HepG2 (cell line): ENCODE measurements around the gene CLEC16A. TPM values are rescaled to one million over a fixed set of nuclear protein-coding genes. Genes with fewer than 3 reads are reported as not detected.

Experiments used
- HNF4G ChIP-seq, 2 experiments: sonication (generic) in 1 of 2; formaldehyde crosslinking in 1 of 2; IDR thresholded peaks; 2 replicates each; pipeline versions ENCODE4 v1.4.0 to v1.6.1; 2011 to 2020; ENCODE audit warnings: borderline replicate concordance in 2 of 2, low read depth in 2 of 2, mild to moderate bottlenecking in 2 of 2, low read length in 1 of 2, missing genetic modification reagents in 1 of 2, moderate library complexity in 1 of 2
- HNRNPUL1 ChIP-seq: fragments of 200-400 bp; formaldehyde crosslinking; IDR thresholded peaks from 2 replicates; pipeline ENCODE4 v1.6.1; 2017; ENCODE audit warnings: low read depth, mild to moderate bottlenecking, low read length, moderate library complexity
- MIXL1 ChIP-seq: IDR thresholded peaks from 2 replicates; pipeline ENCODE4 v1.6.1; 2016
- PCBP1 ChIP-seq: fragments of 200-400 bp; formaldehyde crosslinking; IDR thresholded peaks from 2 replicates; pipeline ENCODE4 v1.6.1; 2017; ENCODE audit warnings: mild to moderate bottlenecking, low read depth, low read length, borderline replicate concordance
- RBFOX2 ChIP-seq: fragments of 200-400 bp; formaldehyde crosslinking; IDR thresholded peaks from 2 replicates; pipeline ENCODE4 v1.6.1; 2017; ENCODE audit warnings: low read depth, mild to moderate bottlenecking, low read length
- RFXANK ChIP-seq: IDR thresholded peaks from 2 replicates; pipeline ENCODE4 v1.6.1; 2016
- SALL2 ChIP-seq: sonication (generic); formaldehyde crosslinking; IDR thresholded peaks from 2 replicates; pipeline ENCODE4 v1.8.1; 2023; ENCODE audit warnings: mild to moderate bottlenecking, missing genetic modification reagents, inconsistent platforms
- SMAD1 ChIP-seq: sonication (generic); formaldehyde crosslinking; IDR thresholded peaks from 2 replicates; pipeline ENCODE4 v1.4.0; 2020; ENCODE audit warnings: missing genetic modification reagents, low read depth, mild to moderate bottlenecking, borderline replicate concordance
- ZBTB21 ChIP-seq: sonication (generic); formaldehyde crosslinking; IDR thresholded peaks from 2 replicates; pipeline ENCODE4 v1.4.0; 2020; ENCODE audit warnings: missing genetic modification reagents
- ZNF101 ChIP-seq: sonication (generic); formaldehyde crosslinking; IDR thresholded peaks from 2 replicates; pipeline ENCODE4 v1.4.0; 2020; ENCODE audit warnings: mild to moderate bottlenecking, low read depth, missing genetic modification reagents, borderline replicate concordance
- ZNF556 ChIP-seq: sonication (generic); formaldehyde crosslinking; IDR thresholded peaks from 2 replicates; pipeline ENCODE4 v1.4.0; 2020; ENCODE audit warnings: mild to moderate bottlenecking, missing genetic modification reagents, borderline replicate concordance
- ZNF652 ChIP-seq: IDR thresholded peaks from 2 replicates; pipeline ENCODE4 v1.6.1; 2016; ENCODE audit warnings: low read depth, borderline replicate concordance
- ZSCAN30 ChIP-seq: sonication (generic); formaldehyde crosslinking; IDR thresholded peaks from 2 replicates; pipeline ENCODE4 v1.5.0; 2020; ENCODE audit warnings: mild to moderate bottlenecking, missing genetic modification reagents
- polyA plus RNA-seq, 8 experiments: library from polyadenylated mRNA; depleted of rRNA in 3 of 8; stranded (reverse) in 7 of 8; unstranded in 1 of 8; fragments of >200 nt; fragmentation: Illumina TruSeq in 4 of 8; extraction: Trizol in 4 of 8; gene quantifications; 2 replicates each; pipeline versions ENCODE4 v1.2.1 to v1.2.3, GENCODE V29; 2011 to 2016; ENCODE audit warnings: low read depth in 4 of 8, missing spikeins in 1 of 8, mixed read lengths in 1 of 8; ENCODE audit not compliant: insufficient read depth in 1 of 8
- total RNA-seq, 5 experiments: library from RNA; depleted of rRNA; stranded (reverse); fragments of >200 nt; fragmentation: Illumina TruSeq; extraction: Trizol; gene quantifications; 2 replicates each; pipeline ENCODE4 v1.2.3, GENCODE V29; 2016; ENCODE audit warnings: low read depth in 1 of 5
- TF ChIP-seq, protein P1 (sequence below): sonication (generic); formaldehyde crosslinking; conservative IDR thresholded peaks from 2 replicates; pipeline ENCODE4 v1.8.0; 2022; ENCODE audit warnings: mild to moderate bottlenecking, moderate library complexity, missing genetic modification reagents
- TF ChIP-seq, protein P2 (sequence below): sonication (generic); formaldehyde crosslinking; IDR thresholded peaks from 2 replicates; pipeline ENCODE4 v1.8.1; 2023; ENCODE audit warnings: missing genetic modification reagents, mild to moderate bottlenecking, borderline replicate concordance
- TF ChIP-seq, protein P3 (sequence below): IDR thresholded peaks from 2 replicates; pipeline ENCODE4 v1.4.0; 2020; ENCODE audit warnings: mild to moderate bottlenecking, missing genetic modification reagents
- TF ChIP-seq, protein P4 (sequence below): sonication (generic); formaldehyde crosslinking; IDR thresholded peaks from 2 replicates; pipeline ENCODE4 v1.9.0; 2021; ENCODE audit warnings: mild to moderate bottlenecking, missing genetic modification reagents

CLEC16A gene
- total and polyA plus RNA-seq, 2 of the 13 experiments (the other 11 are each of a cell fraction or from before 2014, with no cell fraction given), result 8.5 to 10.3 TPM

DNA sequence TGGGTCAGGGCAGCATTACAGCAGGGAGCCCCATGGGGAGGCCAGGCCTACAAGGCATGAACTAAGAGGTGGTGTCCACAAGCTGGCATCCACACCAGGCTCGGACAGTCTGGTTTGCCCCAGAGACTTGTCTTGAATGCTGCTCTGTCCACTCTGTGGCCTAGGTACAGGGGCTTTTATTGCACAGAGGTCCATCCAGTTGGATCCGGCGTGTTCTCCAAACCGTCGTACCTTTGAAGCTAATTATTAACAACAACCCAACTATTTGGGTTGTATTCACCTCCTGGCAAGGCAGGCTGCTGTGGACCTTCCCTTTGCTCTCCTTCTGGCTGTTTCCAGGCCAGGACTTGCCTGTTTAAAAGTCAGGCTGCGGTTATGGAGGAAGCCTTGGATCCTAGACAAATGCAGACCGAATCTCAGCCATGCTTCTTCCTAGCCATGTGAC lies 123.4 kb downstream of the CLEC16A start (continued):
- TF ChIP-seq, protein P1, sequence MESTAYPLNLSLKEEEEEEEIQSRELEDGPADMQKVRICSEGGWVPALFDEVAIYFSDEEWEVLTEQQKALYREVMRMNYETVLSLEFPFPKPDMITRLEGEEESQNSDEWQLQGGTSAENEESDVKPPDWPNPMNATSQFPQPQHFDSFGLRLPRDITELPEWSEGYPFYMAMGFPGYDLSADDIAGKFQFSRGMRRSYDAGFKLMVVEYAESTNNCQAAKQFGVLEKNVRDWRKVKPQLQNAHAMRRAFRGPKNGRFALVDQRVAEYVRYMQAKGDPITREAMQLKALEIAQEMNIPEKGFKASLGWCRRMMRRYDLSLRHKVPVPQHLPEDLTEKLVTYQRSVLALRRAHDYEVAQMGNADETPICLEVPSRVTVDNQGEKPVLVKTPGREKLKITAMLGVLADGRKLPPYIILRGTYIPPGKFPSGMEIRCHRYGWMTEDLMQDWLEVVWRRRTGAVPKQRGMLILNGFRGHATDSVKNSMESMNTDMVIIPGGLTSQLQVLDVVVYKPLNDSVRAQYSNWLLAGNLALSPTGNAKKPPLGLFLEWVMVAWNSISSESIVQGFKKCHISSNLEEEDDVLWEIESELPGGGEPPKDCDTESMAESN, result 0 out of 2 replicates have a peak, but pooled peaks have one; percentile 40
- TF ChIP-seq RBFOX2 (no peak), ZNF556 (CRISPR knock-in tag) (no peak), ZBTB21 (CRISPR knock-in tag) (no peak), SALL2 (CRISPR knock-in tag) (no peak), PCBP1 (no peak), MIXL1 (CRISPR knock-in tag) (peak; percentile 73), RFXANK (CRISPR knock-in tag) (no peak), HNRNPUL1 (no peak), ZNF652 (CRISPR knock-in tag) (no peak), SMAD1 (CRISPR knock-in tag) (no peak), HNF4G (IDR thresholded peaks at IDR 0.05; ENCODE audit: borderline replicate concordance, low read depth, low read length) (no peak), HNF4G (CRISPR knock-in tag; IDR thresholded peaks at IDR 0.05; ENCODE audit: borderline replicate concordance, low read depth) (no peak), ZNF101 (CRISPR knock-in tag) (no peak), ZSCAN30 (CRISPR knock-in tag) (no peak)
- TF ChIP-seq, protein P2, sequence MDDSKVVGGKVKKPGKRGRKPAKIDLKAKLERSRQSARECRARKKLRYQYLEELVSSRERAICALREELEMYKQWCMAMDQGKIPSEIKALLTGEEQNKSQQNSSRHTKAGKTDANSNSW (CRISPR knock-in tag), result no peak
- TF ChIP-seq, protein P3, sequence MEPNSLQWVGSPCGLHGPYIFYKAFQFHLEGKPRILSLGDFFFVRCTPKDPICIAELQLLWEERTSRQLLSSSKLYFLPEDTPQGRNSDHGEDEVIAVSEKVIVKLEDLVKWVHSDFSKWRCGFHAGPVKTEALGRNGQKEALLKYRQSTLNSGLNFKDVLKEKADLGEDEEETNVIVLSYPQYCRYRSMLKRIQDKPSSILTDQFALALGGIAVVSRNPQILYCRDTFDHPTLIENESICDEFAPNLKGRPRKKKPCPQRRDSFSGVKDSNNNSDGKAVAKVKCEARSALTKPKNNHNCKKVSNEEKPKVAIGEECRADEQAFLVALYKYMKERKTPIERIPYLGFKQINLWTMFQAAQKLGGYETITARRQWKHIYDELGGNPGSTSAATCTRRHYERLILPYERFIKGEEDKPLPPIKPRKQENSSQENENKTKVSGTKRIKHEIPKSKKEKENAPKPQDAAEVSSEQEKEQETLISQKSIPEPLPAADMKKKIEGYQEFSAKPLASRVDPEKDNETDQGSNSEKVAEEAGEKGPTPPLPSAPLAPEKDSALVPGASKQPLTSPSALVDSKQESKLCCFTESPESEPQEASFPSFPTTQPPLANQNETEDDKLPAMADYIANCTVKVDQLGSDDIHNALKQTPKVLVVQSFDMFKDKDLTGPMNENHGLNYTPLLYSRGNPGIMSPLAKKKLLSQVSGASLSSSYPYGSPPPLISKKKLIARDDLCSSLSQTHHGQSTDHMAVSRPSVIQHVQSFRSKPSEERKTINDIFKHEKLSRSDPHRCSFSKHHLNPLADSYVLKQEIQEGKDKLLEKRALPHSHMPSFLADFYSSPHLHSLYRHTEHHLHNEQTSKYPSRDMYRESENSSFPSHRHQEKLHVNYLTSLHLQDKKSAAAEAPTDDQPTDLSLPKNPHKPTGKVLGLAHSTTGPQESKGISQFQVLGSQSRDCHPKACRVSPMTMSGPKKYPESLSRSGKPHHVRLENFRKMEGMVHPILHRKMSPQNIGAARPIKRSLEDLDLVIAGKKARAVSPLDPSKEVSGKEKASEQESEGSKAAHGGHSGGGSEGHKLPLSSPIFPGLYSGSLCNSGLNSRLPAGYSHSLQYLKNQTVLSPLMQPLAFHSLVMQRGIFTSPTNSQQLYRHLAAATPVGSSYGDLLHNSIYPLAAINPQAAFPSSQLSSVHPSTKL (CRISPR knock-in tag), result peak; percentile 10; the same call in 1 of the 2 replicates
- TF ChIP-seq, protein P4, sequence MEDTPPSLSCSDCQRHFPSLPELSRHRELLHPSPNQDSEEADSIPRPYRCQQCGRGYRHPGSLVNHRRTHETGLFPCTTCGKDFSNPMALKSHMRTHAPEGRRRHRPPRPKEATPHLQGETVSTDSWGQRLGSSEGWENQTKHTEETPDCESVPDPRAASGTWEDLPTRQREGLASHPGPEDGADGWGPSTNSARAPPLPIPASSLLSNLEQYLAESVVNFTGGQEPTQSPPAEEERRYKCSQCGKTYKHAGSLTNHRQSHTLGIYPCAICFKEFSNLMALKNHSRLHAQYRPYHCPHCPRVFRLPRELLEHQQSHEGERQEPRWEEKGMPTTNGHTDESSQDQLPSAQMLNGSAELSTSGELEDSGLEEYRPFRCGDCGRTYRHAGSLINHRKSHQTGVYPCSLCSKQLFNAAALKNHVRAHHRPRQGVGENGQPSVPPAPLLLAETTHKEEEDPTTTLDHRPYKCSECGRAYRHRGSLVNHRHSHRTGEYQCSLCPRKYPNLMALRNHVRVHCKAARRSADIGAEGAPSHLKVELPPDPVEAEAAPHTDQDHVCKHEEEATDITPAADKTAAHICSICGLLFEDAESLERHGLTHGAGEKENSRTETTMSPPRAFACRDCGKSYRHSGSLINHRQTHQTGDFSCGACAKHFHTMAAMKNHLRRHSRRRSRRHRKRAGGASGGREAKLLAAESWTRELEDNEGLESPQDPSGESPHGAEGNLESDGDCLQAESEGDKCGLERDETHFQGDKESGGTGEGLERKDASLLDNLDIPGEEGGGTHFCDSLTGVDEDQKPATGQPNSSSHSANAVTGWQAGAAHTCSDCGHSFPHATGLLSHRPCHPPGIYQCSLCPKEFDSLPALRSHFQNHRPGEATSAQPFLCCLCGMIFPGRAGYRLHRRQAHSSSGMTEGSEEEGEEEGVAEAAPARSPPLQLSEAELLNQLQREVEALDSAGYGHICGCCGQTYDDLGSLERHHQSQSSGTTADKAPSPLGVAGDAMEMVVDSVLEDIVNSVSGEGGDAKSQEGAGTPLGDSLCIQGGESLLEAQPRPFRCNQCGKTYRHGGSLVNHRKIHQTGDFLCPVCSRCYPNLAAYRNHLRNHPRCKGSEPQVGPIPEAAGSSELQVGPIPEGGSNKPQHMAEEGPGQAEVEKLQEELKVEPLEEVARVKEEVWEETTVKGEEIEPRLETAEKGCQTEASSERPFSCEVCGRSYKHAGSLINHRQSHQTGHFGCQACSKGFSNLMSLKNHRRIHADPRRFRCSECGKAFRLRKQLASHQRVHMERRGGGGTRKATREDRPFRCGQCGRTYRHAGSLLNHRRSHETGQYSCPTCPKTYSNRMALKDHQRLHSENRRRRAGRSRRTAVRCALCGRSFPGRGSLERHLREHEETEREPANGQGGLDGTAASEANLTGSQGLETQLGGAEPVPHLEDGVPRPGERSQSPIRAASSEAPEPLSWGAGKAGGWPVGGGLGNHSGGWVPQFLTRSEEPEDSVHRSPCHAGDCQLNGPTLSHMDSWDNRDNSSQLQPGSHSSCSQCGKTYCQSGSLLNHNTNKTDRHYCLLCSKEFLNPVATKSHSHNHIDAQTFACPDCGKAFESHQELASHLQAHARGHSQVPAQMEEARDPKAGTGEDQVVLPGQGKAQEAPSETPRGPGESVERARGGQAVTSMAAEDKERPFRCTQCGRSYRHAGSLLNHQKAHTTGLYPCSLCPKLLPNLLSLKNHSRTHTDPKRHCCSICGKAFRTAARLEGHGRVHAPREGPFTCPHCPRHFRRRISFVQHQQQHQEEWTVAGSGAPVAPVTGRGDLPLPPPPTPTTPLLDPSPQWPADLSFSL (CRISPR knock-in tag), result no peak
